Medulla oblongata (tissue), 1 donor: Measurements from ENCODE around the gene NUMB.
"Not testable (repeated sequence)": the region's sequence is repeated elsewhere in the genome, so short reads cannot be mapped to it uniquely, and the experiment has no call there.

Experiments
- DNase-seq: peaks from one replicate; pipeline ENCODE4 v3.0.0-alpha.2; 2015; ENCODE audit errors: extremely low spot score

NUMB gene

GRCh38 chr14:73359445-73359844 is 98.9 kb downstream of the NUMB start:
- DNase-seq: no peak

- no peak for DNase-seq
Observed at GRCh38 chr14:73358187-73358586, 100.2 kb downstream of the NUMB start.

- DNase-seq: not testable (repeated sequence)
Observed at GRCh38 chr14:73349091-73349490, 109.3 kb downstream of the NUMB start.

GRCh38 chr14:73344319-73344718 is 114.0 kb downstream of the NUMB start:
- DNase-seq: no peak

- DNase-seq: no peak
Observed at GRCh38 chr14:73342670-73343069, 115.7 kb downstream of the NUMB start.

- no peak for DNase-seq
Observed at GRCh38 chr14:73339846-73340595, 118.3 kb downstream of the NUMB start.

- DNase-seq: no peak
Observed at GRCh38 chr14:73339206-73339605, 119.1 kb downstream of the NUMB start.

- no peak for DNase-seq
Observed at GRCh38 chr14:73338551-73338950, 119.8 kb downstream of the NUMB start.

GRCh38 chr14:73333031-73333430 is 125.3 kb downstream of the NUMB start:
- no peak for DNase-seq

- no peak for DNase-seq
Observed at GRCh38 chr14:73325630-73326299, 132.6 kb downstream of the NUMB start.

- DNase-seq: no peak
Observed at GRCh38 chr14:73325063-73325462, 133.3 kb downstream of the NUMB start.

- DNase-seq: no peak
Observed at GRCh38 chr14:73324533-73324932, 133.8 kb downstream of the NUMB start.

- no peak for DNase-seq
Observed at GRCh38 chr14:73323896-73324399, 134.4 kb downstream of the NUMB start.

GRCh38 chr14:73313151-73313550 is 145.2 kb downstream of the NUMB start:
- no peak for DNase-seq

- DNase-seq: peak; percentile 21
Observed at GRCh38 chr14:73312687-73313086, 145.7 kb downstream of the NUMB start.

GRCh38 chr14:73311708-73312030 is 146.7 kb downstream of the NUMB start:
- DNase-seq: no peak

GRCh38 chr14:73309207-73309606 is 149.1 kb downstream of the NUMB start:
- DNase-seq: not testable (repeated sequence)

GRCh38 chr14:73307261-73307660 is 151.1 kb downstream of the NUMB start:
- no peak for DNase-seq

- no peak for DNase-seq
Observed at GRCh38 chr14:73305499-73305898, 152.8 kb downstream of the NUMB start.

GRCh38 chr14:73295198-73295796 is 163.0 kb downstream of the NUMB start:
- peak; percentile 69 for DNase-seq

- no peak for DNase-seq
Observed at GRCh38 chr14:73293782-73294781, 164.3 kb downstream of the NUMB start.

GRCh38 chr14:73290279-73290678 is 168.1 kb downstream of the NUMB start:
- DNase-seq: no peak
